Keratinocyte (primary cell): ENCODE data around the gene NCKAP5. TPM values are rescaled to one million over a fixed set of nuclear protein-coding genes. Genes with fewer than 3 reads are reported as not detected.

Experiments
- DNase-seq: peaks from one replicate; pipeline ENCODE4 v3.0.0-alpha.2; 2011; ENCODE audit warnings: low read depth, missing footprints, low spot score
- FAIRE-seq: peaks from 2 replicates; lab custom pipeline; 2011; peaks lifted over from hg19 to GRCh38; lab: Jason Lieb, UNC
- H2AFZ ChIP-seq: 2 replicates; pipeline ENCODE4 v1.6.0; 2012; ENCODE audit warnings: low read length, control low read depth, inconsistent platforms; ENCODE audit not compliant: control insufficient read depth
- H3K27ac ChIP-seq: 2 replicates; pipeline ENCODE4 v1.5.1; 2011; ENCODE audit warnings: low read length; ENCODE audit not compliant: control insufficient read depth, insufficient read depth
- H3K27me3 ChIP-seq: 3 replicates; pipeline ENCODE4 v1.6.0; 2011; ENCODE audit warnings: low read length; ENCODE audit not compliant: control insufficient read depth, insufficient read depth; ENCODE audit errors: extremely low read depth
- H3K36me3 ChIP-seq, 2 experiments: 2 replicates in 1 of 2; 3 replicates in 1 of 2; pipeline ENCODE4 v1.5.1; 2011; ENCODE audit warnings: low read length in 2 of 2, mild to moderate bottlenecking in 1 of 2; ENCODE audit not compliant: control insufficient read depth in 2 of 2, insufficient read depth in 2 of 2; ENCODE audit errors: extremely low read depth in 1 of 2
- H3K4me1 ChIP-seq: 3 replicates; pipeline ENCODE4 v1.5.1; 2011; ENCODE audit warnings: low read length; ENCODE audit not compliant: control insufficient read depth, insufficient read depth; ENCODE audit errors: extremely low read depth
- H3K4me2 ChIP-seq: 3 replicates; pipeline ENCODE4 v1.6.0; 2011; ENCODE audit warnings: low read depth, low read length; ENCODE audit not compliant: control insufficient read depth, insufficient read depth; ENCODE audit errors: extremely low read depth
- H3K4me3 ChIP-seq, 3 experiments: fragments of 200-600 bp in 1 of 3; sonication (generic) in 1 of 3; 2 replicates in 2 of 3; 3 replicates in 1 of 3; pipeline ENCODE4 v1.5.1; 2011 to 2016; ENCODE audit warnings: low read length in 3 of 3, mild to moderate bottlenecking in 3 of 3, control low read depth in 2 of 3, inconsistent platforms in 1 of 3, low read depth in 1 of 3, mixed read lengths in 1 of 3, mixed run types in 1 of 3, moderate library complexity in 1 of 3; ENCODE audit not compliant: control insufficient read depth in 2 of 3, insufficient read depth in 2 of 3; ENCODE audit errors: extremely low read depth in 1 of 3
- H3K79me2 ChIP-seq: 2 replicates; pipeline ENCODE4 v1.6.0; 2012; ENCODE audit warnings: low read length; ENCODE audit not compliant: control insufficient read depth, insufficient read depth
- H3K9ac ChIP-seq: 3 replicates; pipeline ENCODE4 v1.6.0; 2011; ENCODE audit warnings: low read length; ENCODE audit not compliant: control insufficient read depth, insufficient read depth; ENCODE audit errors: extremely low read depth
- H3K9me1 ChIP-seq: 3 replicates; pipeline ENCODE4 v1.6.0; 2011; ENCODE audit warnings: low read length; ENCODE audit not compliant: control insufficient read depth, insufficient read depth; ENCODE audit errors: extremely low read depth
- H3K9me3 ChIP-seq: 2 replicates; pipeline ENCODE4 v1.5.1; 2012; ENCODE audit warnings: low read depth, low read length; ENCODE audit not compliant: control insufficient read depth
- H4K20me1 ChIP-seq: 3 replicates; pipeline ENCODE4 v1.6.0; 2011; ENCODE audit warnings: low read length; ENCODE audit not compliant: control insufficient read depth, insufficient read depth; ENCODE audit errors: extremely low read depth
- CTCF ChIP-seq, 3 experiments: IDR thresholded peaks in 1 of 3; conservative IDR thresholded peaks in 1 of 3; optimal IDR thresholded peaks in 1 of 3; 2 replicates in 2 of 3; 3 replicates in 1 of 3; pipeline versions ENCODE3 to v1.5.1; 2011; ENCODE audit warnings: low read length in 3 of 3, mild to moderate bottlenecking in 3 of 3, moderate library complexity in 2 of 3, control low read depth in 1 of 3, inconsistent platforms in 1 of 3; ENCODE audit not compliant: insufficient read depth in 2 of 3; ENCODE audit errors: extremely low read depth in 1 of 3
- EZH2 ChIP-seq: IDR thresholded peaks from one replicate; pipeline ENCODE4 v1.6.1; 2012; ENCODE audit warnings: inconsistent platforms, mild to moderate bottlenecking, low read length, moderate library complexity
- dilution Hi-C: fragments of 300-500 bp; cut with MboI; formaldehyde crosslinking; loops from one replicate; pipeline ENCODE4 v1.7.0; 2020; ENCODE audit warnings: low sequenced_read_pairs; ENCODE audit not compliant: extremely low pct_ligation_motif_present
- polyA plus RNA-seq, 5 experiments: library from polyadenylated mRNA; depleted of rRNA in 3 of 5; stranded (reverse) in 3 of 5; stranded (forward) in 1 of 5; unstranded in 1 of 5; fragments of >200 nt; gene quantifications; 1 replicate in 1 of 5; 2 replicates in 3 of 5; 3 replicates in 1 of 5; pipeline versions ENCODE4 v1.2.1 to v1.2.3, GENCODE V29; 2011 to 2012; ENCODE audit warnings: missing spikeins in 2 of 5, low read depth in 1 of 5, low replicate concordance in 1 of 5

The NCKAP5 gene
- polyA plus RNA-seq, 1 donor (not counting 4 experiments of a cell fraction or from before 2014, with no cell fraction given), result 3.6 TPM

DNA sequence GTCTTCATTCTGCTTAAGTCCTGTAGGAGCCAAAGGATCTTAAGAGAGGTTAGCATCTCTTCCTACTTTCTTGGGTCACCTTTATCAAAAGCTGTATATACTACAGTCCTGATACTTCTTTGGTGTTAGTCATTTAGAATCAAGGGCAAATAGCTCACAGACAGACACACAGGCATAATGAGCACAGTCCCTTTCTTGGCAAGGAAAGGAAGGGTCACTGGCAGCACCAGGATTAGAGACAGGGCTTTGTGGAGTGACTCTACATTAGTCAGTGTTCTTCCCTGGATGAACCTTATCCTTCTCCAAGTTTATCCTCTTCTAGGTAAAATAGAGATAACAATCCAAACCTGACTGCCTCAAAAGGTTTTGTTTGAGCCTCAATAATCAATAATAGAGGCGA, 40.0 kb upstream of the NCKAP5 start:
- no peaks in the 10 kb centered on the region for H3K9me3 ChIP-seq
- H3K4me3 ChIP-seq, result no peak overlapping the region
- peaks cover 22% of the 10 kb centered on the region for H3K4me1 ChIP-seq
- no peak overlapping the region for H3K9ac ChIP-seq
- H3K9me1 ChIP-seq, result no peaks in the 10 kb centered on the region
- peak overlapping the region; percentile 29 for H3K27ac ChIP-seq
- H3K4me2 ChIP-seq, result no peak overlapping the region
- no peaks in the 10 kb centered on the region for H4K20me1 ChIP-seq
- dilution Hi-C loops, result no loop called here
- no peak overlapping the region for H2AFZ ChIP-seq
- TF ChIP-seq CTCF (optimal IDR thresholded peaks at IDR 0.05 in 1 of 3, IDR thresholded peaks at IDR 0.05 in 1 of 3, conservative IDR thresholded peaks at IDR 0.05 in 1 of 3; ENCODE audit: extremely low read depth in 1 of 3, insufficient read depth in 2 of 3, low read length in 3 of 3), result no peak
- TF ChIP-seq EZH2, result no peak
- H3K27me3 ChIP-seq, result no peaks in the 10 kb centered on the region
- DNase-seq, result no peak
- H3K79me2 ChIP-seq, result peaks cover 5% of the 10 kb centered on the region
- H3K36me3 ChIP-seq, result no peaks in the 10 kb centered on the region
- FAIRE-seq, result peak; percentile 68

- Histone ChIP-seq H3K79me2 (peaks cover 5% of the 10 kb centered on the region), H3K36me3 (no peaks in the 10 kb centered on the region), H4K20me1 (no peaks in the 10 kb centered on the region), H3K9me1 (no peaks in the 10 kb centered on the region), H3K27me3 (no peaks in the 10 kb centered on the region), H3K4me3 (no peak overlapping the region), H3K4me2 (no peak overlapping the region), H3K9ac (no peak overlapping the region), H2AFZ (no peak overlapping the region), H3K27ac (peak overlapping the region; percentile 29), H3K9me3 (no peaks in the 10 kb centered on the region), H3K4me1 (peaks cover 24% of the 10 kb centered on the region)
- DNase-seq (peak; percentile 9), FAIRE-seq (no peak)
- dilution Hi-C loops, result no loop called here
- TF ChIP-seq CTCF (optimal IDR thresholded peaks at IDR 0.05 in 1 of 3, IDR thresholded peaks at IDR 0.05 in 1 of 3, conservative IDR thresholded peaks at IDR 0.05 in 1 of 3; ENCODE audit: extremely low read depth in 1 of 3, insufficient read depth in 2 of 3, low read length in 3 of 3), result no peak
- TF ChIP-seq EZH2, result no peak
These were observed 39.4 kb upstream of the NCKAP5 start for GRCh38 chr2:133607679-133608078.
